Calu3 (cell line): Measurements from ENCODE around the gene GIPC1. TPM values are rescaled to one million over a fixed set of nuclear protein-coding genes. Genes with fewer than 3 reads are reported as not detected.
A peak's percentile ranks its signal among the peaks of the same experiment; 100 is the strongest.

Experiments
- BruUV-seq: library from RNA; stranded (reverse); fragments of 400-500 nt; replicated peaks from 2 replicates; lab custom pipeline; 2021; lab: Mats Ljungman, UMichigan
- CTCF ChIA-PET: fragments of 300-600 bp; sonication (Branson Sonifier 250); formaldehyde crosslinking; loops from one replicate; lab custom pipeline; 2022; ENCODE audit warnings: antibody characterized with exemption; lab: Charles Lee
- DNase-seq: peaks from one replicate; pipeline ENCODE4 v3.0.0; 2022
- H3K27ac Mint-ChIP-seq: one replicate; pipeline ENCODE4 v1.8.0; 2022; ENCODE audit warnings: mixed read lengths; ENCODE audit not compliant: unreplicated experiment
- H3K27me3 Mint-ChIP-seq: one replicate; pipeline ENCODE4 v1.8.0; 2022; ENCODE audit warnings: mixed read lengths; ENCODE audit not compliant: unreplicated experiment
- H3K36me3 Mint-ChIP-seq: one replicate; pipeline ENCODE4 v1.8.0; 2022; ENCODE audit warnings: mild to moderate bottlenecking, moderate library complexity, mixed read lengths; ENCODE audit not compliant: insufficient read depth, unreplicated experiment
- H3K4me1 Mint-ChIP-seq: one replicate; pipeline ENCODE4 v1.8.0; 2022; ENCODE audit warnings: mild to moderate bottlenecking, low read depth, mixed read lengths; ENCODE audit not compliant: unreplicated experiment
- H3K4me3 Mint-ChIP-seq: one replicate; pipeline ENCODE4 v1.8.0; 2022; ENCODE audit warnings: mild to moderate bottlenecking, low read depth, moderate library complexity, mixed read lengths; ENCODE audit not compliant: unreplicated experiment
- H3K9me3 Mint-ChIP-seq: one replicate; pipeline ENCODE4 v1.8.0; 2022; ENCODE audit warnings: low read depth, mixed read lengths; ENCODE audit not compliant: unreplicated experiment
- intact Hi-C: fragments of 100-400 bp; cut with micrococcal nuclease; formaldehyde crosslinking; loops from one replicate; pipeline ENCODE4 v1.10.0; 2022; ENCODE audit not compliant: unreplicated experiment
- total RNA-seq: library from RNA; stranded (reverse); gene quantifications from 2 replicates; pipeline ENCODE4 v1.2.3, GENCODE V29; 2022
- TF ChIP-seq, protein P1 (sequence below): fragments of 200-600 bp; IDR thresholded peaks from one replicate; pipeline ENCODE4 v1.8.0; 2022; ENCODE audit warnings: antibody characterized with exemption; ENCODE audit not compliant: unreplicated experiment

GIPC1 gene
- total RNA-seq, 1 experiment from 2014 or later = 139 TPM

DNA sequence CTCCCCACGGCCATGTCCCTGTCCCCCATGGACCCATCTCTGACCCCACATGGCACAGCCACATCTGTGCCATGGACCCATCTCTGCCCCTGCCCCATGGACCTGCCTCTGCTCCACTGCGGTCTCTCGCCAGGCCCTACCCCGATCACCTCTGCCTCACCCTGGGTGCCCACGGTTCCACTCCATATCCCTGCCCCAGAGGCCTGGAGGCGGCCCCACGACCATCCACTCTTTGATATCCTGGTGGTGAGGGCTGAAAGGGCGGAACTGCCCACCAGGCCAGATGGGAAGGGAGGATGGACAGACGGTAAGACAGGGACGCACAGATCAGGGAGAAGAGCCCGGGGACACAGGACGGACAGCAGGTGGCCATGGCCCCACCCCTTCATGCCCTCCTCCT is 21.1 kb downstream of the GIPC1 start:
- intact Hi-C loops = no loop called here
- no peaks in the 10 kb centered on the region for H3K27me3 Mint-ChIP-seq
- peak overlapping the region; percentile 62 for H3K27ac Mint-ChIP-seq
- no peaks in the 10 kb centered on the region for H3K9me3 Mint-ChIP-seq
- no peak overlapping the region for H3K4me3 Mint-ChIP-seq
- TF ChIP-seq, protein P1, sequence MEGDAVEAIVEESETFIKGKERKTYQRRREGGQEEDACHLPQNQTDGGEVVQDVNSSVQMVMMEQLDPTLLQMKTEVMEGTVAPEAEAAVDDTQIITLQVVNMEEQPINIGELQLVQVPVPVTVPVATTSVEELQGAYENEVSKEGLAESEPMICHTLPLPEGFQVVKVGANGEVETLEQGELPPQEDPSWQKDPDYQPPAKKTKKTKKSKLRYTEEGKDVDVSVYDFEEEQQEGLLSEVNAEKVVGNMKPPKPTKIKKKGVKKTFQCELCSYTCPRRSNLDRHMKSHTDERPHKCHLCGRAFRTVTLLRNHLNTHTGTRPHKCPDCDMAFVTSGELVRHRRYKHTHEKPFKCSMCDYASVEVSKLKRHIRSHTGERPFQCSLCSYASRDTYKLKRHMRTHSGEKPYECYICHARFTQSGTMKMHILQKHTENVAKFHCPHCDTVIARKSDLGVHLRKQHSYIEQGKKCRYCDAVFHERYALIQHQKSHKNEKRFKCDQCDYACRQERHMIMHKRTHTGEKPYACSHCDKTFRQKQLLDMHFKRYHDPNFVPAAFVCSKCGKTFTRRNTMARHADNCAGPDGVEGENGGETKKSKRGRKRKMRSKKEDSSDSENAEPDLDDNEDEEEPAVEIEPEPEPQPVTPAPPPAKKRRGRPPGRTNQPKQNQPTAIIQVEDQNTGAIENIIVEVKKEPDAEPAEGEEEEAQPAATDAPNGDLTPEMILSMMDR = no peak
- peaks cover 66% of the 10 kb centered on the region for H3K36me3 Mint-ChIP-seq
- H3K4me1 Mint-ChIP-seq = peaks cover 13% of the 10 kb centered on the region
- no TSS peak for BruUV-seq
- DNase-seq = no peak
- CTCF ChIA-PET = no interaction called here

DNA sequence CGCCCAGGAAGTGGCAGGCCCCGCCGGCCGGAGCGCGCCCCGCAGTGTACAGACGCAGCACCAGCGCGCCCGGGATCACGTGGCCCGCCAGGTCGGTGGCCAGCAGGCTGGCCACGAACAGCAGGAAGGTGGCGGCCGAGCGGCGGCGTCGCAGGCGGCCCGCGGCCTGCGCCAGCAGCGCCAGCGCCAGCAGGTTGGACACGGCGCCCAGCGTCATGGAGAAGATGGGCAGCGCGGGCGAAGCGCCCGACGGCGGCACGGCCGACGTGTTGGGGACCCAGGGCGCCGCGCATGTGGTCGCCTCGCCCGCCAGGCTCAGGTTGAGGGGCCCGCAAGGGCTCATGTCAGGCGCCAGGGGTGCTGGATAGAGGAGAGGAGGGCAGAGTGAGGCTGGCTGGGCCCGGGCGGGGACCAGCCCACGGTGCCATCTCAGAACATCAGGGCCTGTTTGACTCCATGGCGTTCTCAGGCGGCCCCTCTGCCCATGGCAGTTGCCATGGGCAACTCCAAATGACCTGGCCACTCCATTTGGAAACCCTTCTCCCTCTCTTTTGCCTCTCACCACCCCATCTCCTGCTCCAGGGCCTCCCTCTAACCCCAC is 21.8 kb downstream of the GIPC1 start:
- H3K9me3 Mint-ChIP-seq = no peaks in the 10 kb centered on the region
- no peaks in the 10 kb centered on the region for H3K27me3 Mint-ChIP-seq
- intact Hi-C loops = no loop called here
- CTCF ChIA-PET = no interaction called here
- H3K36me3 Mint-ChIP-seq = peaks cover 72% of the 10 kb centered on the region
- H3K4me1 Mint-ChIP-seq = peaks cover 13% of the 10 kb centered on the region
- no peak overlapping the region for H3K4me3 Mint-ChIP-seq
- TF ChIP-seq, protein P1 = no peak
- BruUV-seq = no TSS peak
- no peak for DNase-seq
- peak overlapping the region; percentile 62 for H3K27ac Mint-ChIP-seq

DNA sequence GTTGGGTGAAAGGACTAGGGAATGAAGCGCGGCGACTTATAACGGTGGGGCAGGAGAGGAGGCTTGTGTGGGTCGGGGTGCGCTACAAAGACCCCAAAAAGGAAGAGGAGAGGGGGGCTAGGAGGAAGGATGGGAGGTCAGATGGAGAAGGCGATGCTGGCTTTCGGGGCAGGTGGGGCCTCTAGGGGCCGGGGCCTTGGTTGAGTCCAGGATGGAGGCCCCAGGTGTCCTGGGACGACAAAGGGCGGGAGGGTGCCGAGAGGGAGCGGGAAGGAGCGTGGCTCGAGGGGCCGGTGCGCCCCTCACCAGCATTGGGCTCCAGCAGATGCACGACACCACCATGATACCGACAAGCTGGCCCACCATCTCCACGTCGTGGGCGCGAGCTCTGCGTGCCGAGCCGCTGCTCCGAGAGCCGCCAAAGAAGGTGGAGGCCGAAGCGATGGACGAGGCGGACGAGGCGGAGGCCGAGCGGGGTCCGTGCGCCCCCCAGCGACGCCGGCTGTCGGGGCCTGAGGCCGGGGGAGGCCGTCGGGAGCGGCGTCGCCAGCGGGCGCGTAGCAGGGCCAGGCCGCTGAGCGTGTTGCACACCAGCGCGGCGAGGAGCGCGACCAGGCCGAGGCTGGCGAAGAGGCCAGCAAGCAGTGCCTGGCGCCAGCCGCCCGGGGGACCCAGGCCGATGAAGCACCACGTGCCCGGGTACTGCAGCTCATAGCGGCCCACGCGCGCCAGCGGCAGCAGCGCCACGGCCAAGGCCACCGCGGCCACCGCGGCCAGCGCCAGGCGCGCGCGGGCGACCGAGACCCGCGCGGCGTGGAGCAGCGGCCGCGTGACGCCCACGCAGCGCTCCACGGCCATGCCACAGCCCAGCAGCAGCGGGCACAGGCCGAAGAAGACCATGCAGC is 22.6 kb downstream of the GIPC1 start:
- no peak for DNase-seq
- TF ChIP-seq, protein P1 = no peak
- CTCF ChIA-PET = interaction anchor here (0.5 kb wide), 1 partner anchor 115 kb away, joined by 6 read pairs; no protein-coding TSS in a partner anchor
- Mint-ChIP-seq H3K27ac (peak overlapping the region; percentile 26), H3K4me3 (no peak overlapping the region), H3K27me3 (no peaks in the 10 kb centered on the region), H3K4me1 (peaks cover 13% of the 10 kb centered on the region), H3K9me3 (no peaks in the 10 kb centered on the region), H3K36me3 (peaks cover 65% of the 10 kb centered on the region)
- no TSS peak for BruUV-seq
- intact Hi-C loops = no loop called here

GRCh38 chr19:14472202-14472938 is 23.6 kb downstream of the GIPC1 start:
- no peaks in the 10 kb centered on the region for H3K27me3 Mint-ChIP-seq
- CTCF ChIA-PET = interaction anchor here (0.5 kb wide), 1 partner anchor 116 kb away, joined by 6 read pairs; no protein-coding TSS in a partner anchor
- no TSS peak for BruUV-seq

More at GRCh38 chr19:14472202-14472938, 23.6 kb downstream of the GIPC1 start:
- intact Hi-C loops = no loop called here
- H3K36me3 Mint-ChIP-seq = peaks cover 60% of the 10 kb centered on the region
- DNase-seq = peak; percentile 69
- TF ChIP-seq, protein P1 = peak; percentile 90
- no peaks in the 10 kb centered on the region for H3K9me3 Mint-ChIP-seq
- peak overlapping the region; percentile 26 for H3K27ac Mint-ChIP-seq
- H3K4me1 Mint-ChIP-seq = peaks cover 13% of the 10 kb centered on the region
- H3K4me3 Mint-ChIP-seq = peak overlapping the region; percentile 24
